Measurements from ENCODE around the gene CPB1.

CPB1 gene

DNA sequence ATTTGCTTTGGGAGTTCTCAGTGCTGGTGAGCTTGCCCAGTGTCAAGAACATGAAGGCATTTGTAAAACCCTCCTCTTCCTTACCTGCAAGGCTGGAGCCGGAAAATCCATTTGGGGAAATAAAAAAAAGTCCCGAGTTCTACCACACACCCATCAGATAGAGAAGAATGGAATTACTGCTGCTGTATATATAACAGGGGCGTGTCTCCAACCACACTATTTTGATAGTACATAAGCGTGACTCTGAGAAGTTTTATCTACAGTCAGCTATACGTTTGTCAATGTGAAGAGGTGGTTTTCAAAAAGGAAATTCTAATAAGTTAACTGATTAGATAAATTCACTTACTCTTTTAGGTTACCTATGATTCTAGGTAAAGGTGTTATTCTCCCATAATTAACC lies 36.2 kb downstream of the CPB1 start:
- TF ChIP-seq, protein P1, sequence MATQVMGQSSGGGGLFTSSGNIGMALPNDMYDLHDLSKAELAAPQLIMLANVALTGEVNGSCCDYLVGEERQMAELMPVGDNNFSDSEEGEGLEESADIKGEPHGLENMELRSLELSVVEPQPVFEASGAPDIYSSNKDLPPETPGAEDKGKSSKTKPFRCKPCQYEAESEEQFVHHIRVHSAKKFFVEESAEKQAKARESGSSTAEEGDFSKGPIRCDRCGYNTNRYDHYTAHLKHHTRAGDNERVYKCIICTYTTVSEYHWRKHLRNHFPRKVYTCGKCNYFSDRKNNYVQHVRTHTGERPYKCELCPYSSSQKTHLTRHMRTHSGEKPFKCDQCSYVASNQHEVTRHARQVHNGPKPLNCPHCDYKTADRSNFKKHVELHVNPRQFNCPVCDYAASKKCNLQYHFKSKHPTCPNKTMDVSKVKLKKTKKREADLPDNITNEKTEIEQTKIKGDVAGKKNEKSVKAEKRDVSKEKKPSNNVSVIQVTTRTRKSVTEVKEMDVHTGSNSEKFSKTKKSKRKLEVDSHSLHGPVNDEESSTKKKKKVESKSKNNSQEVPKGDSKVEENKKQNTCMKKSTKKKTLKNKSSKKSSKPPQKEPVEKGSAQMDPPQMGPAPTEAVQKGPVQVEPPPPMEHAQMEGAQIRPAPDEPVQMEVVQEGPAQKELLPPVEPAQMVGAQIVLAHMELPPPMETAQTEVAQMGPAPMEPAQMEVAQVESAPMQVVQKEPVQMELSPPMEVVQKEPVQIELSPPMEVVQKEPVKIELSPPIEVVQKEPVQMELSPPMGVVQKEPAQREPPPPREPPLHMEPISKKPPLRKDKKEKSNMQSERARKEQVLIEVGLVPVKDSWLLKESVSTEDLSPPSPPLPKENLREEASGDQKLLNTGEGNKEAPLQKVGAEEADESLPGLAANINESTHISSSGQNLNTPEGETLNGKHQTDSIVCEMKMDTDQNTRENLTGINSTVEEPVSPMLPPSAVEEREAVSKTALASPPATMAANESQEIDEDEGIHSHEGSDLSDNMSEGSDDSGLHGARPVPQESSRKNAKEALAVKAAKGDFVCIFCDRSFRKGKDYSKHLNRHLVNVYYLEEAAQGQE (IDR thresholded peaks at IDR 0.05; ENCODE audit: insufficient read depth in 1 of 2, low read depth in 2 of 2, low read length in 2 of 2) = no peak
- TF ChIP-seq TAF1 (IDR thresholded peaks at IDR 0.05; ENCODE audit: borderline replicate concordance, insufficient read depth, low read length) (no peak), SIN3A (IDR thresholded peaks at IDR 0.05; ENCODE audit: borderline replicate concordance, insufficient read depth, low read length) (no peak), POLR2AphosphoS5 (IDR thresholded peaks at IDR 0.05; ENCODE audit: low read depth, low read length) (no peak), FOXP2 (optimal IDR thresholded peaks at IDR 0.05; ENCODE audit: borderline replicate concordance, extremely low read depth, extremely low read length, insufficient read depth) (no peak)

DNA sequence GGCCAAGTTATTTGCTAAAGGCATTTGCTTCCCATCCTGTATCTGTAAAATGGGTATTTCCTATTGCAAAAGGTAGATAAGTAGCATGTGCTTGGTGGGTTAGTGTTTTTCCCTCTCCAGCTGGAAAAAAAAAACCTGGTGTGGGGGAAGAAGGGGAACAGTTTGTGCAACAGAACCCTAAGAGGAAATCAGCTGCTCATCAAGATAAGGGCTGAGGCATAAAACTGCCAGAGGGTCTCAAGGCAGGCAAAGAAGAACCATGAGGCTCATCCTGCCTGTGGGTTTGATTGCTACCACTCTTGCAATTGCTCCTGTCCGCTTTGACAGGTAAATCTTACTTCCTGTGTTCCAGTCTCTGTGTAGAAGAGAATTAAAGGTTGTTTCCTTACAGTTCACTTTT lies 37.4 kb downstream of the CPB1 start, which contains the start of gene CPA3:
Gene CPA3, plus strand, starts transcription at position 248 of the 400 bp plus-strand sequence. Its CDS starts 12 bp downstream, at position 260.
- TF ChIP-seq TAF1 (IDR thresholded peaks at IDR 0.05; ENCODE audit: borderline replicate concordance, insufficient read depth, low read length) (no peak), SIN3A (IDR thresholded peaks at IDR 0.05; ENCODE audit: borderline replicate concordance, insufficient read depth, low read length) (no peak), POLR2AphosphoS5 (IDR thresholded peaks at IDR 0.05; ENCODE audit: low read depth, low read length) (no peak), FOXP2 (optimal IDR thresholded peaks at IDR 0.05; ENCODE audit: borderline replicate concordance, extremely low read depth, extremely low read length, insufficient read depth) (no peak)
- TF ChIP-seq, protein P1 (IDR thresholded peaks at IDR 0.05; ENCODE audit: insufficient read depth in 1 of 2, low read depth in 2 of 2, low read length in 2 of 2) = no peak

DNA sequence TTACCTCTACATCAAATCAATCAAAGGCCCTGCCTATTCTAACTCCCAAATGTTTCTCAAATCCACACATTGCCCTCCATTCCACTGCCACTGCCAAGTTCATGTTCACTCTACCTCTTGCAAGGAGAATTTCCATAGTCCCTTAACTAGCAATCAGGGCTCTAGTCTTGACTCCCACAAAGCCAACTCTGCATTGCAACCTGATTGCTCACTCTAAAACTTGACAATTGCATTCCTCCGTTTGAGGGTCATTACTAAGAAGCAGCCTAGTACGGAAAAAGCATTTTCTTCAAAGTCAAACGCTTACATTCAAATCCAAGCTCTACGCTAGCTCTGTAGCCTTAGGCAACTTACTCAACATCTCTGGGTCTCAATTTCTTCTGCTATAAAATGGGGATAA lies 38.6 kb downstream of the CPB1 start:
- TF ChIP-seq SIN3A (IDR thresholded peaks at IDR 0.05; ENCODE audit: borderline replicate concordance, insufficient read depth, low read length) (no peak), TAF1 (IDR thresholded peaks at IDR 0.05; ENCODE audit: borderline replicate concordance, insufficient read depth, low read length) (no peak), POLR2AphosphoS5 (IDR thresholded peaks at IDR 0.05; ENCODE audit: low read depth, low read length) (no peak), FOXP2 (optimal IDR thresholded peaks at IDR 0.05; ENCODE audit: borderline replicate concordance, extremely low read depth, extremely low read length, insufficient read depth) (no peak)
- TF ChIP-seq, protein P1 (IDR thresholded peaks at IDR 0.05; ENCODE audit: insufficient read depth in 1 of 2, low read depth in 2 of 2, low read length in 2 of 2) = no peak

DNA sequence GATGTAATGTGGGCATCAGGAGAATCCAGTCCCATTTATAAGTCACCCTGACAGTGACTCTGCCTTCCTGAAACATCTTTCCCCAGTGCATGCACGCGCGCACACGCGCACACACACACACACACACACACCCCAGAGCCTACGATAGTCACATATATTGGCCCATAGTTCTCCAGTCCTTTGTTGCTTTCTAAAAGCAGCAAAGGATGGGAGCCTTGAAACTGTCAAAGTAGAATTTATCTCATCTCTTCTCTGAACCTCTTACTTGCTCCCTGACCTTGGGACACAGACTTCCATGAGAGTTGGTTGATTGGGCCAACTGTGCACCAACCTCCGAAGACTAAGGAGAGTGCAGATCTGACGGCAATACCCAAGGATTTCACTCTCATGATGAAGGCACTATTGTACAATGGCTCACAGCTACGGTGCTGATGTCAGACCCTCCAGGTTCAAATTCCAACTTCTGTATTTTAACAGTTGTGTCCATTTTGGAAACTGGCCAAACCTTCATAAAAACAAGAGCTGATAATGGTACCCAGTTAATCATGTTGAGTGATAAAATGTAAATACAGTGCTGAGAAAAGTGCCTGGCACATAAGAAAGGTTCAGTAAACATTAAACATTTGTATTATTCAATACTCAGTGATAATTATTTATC lies 45.8 kb downstream of the CPB1 start:
- no peak for TF ChIP-seq FOXP2 (optimal IDR thresholded peaks at IDR 0.05; ENCODE audit: borderline replicate concordance, extremely low read depth, extremely low read length, insufficient read depth)
- no peak for TF ChIP-seq POLR2AphosphoS5 (IDR thresholded peaks at IDR 0.05; ENCODE audit: low read depth, low read length)
- TF ChIP-seq, protein P1 (IDR thresholded peaks at IDR 0.05; ENCODE audit: insufficient read depth in 1 of 2, low read depth in 2 of 2, low read length in 2 of 2) = no peak
- no peak for TF ChIP-seq SIN3A (IDR thresholded peaks at IDR 0.05; ENCODE audit: borderline replicate concordance, insufficient read depth, low read length)
- no peak for TF ChIP-seq TAF1 (IDR thresholded peaks at IDR 0.05; ENCODE audit: borderline replicate concordance, insufficient read depth, low read length)

All from PFSK-1 (cell line).